GM21576 (cell line): ENCODE data around the gene GASK1A.

Experiments
- ATAC-seq: cut with Tn5 transposase; IDR thresholded peaks from one replicate; pipeline ENCODE4 v1.9.1; 2021; ENCODE audit warnings: mild to moderate bottlenecking, moderate library complexity; ENCODE audit not compliant: unreplicated experiment

The GASK1A gene

GRCh38 chr3:43105596-43106292 is 126.6 kb downstream of the GASK1A start, which contains the start of gene POMGNT2:
POMGNT2 (minus strand) TSS chr3:43106079; CDS start chr3:43081431, 24,648 bp downstream.
- ATAC-seq = no peak

GRCh38 chr3:43106293-43106628 is 127.2 kb downstream of the GASK1A start:
- ATAC-seq = no peak
